GM18867 (cell line): ENCODE measurements around the gene ANGEL2.
A peak's percentile ranks its signal among the peaks of the same experiment; 100 is the strongest.
"Not testable (repeated sequence)": the region's sequence is repeated elsewhere in the genome, so short reads cannot be mapped to it uniquely, and the experiment has no call there.

ENCODE experiments used
- ATAC-seq: cut with Tn5 transposase; IDR thresholded peaks from one replicate; pipeline ENCODE4 v1.9.1; 2021; ENCODE audit warnings: mild to moderate bottlenecking, moderate library complexity; ENCODE audit not compliant: unreplicated experiment

The ANGEL2 gene

GRCh38 chr1:213015099-213016050 is at the start of gene ANGEL2:
TSS of gene ANGEL2 (minus strand) at chr1:213015867. CDS start at chr1:213015671, 196 bp downstream.
- peak; percentile 95 for ATAC-seq

GRCh38 chr1:213061263-213061662 is 45.6 kb upstream of the ANGEL2 start:
- ATAC-seq: no peak

- ATAC-seq: no peak
Measured at GRCh38 chr1:213060836-213061235, 45.2 kb upstream of the ANGEL2 start.

- ATAC-seq: no peak
Measured at GRCh38 chr1:213057264-213058059, 41.8 kb upstream of the ANGEL2 start.

- ATAC-seq: no peak
Measured at GRCh38 chr1:213055767-213056166, 40.1 kb upstream of the ANGEL2 start.

GRCh38 chr1:213054733-213055591 is 39.3 kb upstream of the ANGEL2 start:
- ATAC-seq: no peak

GRCh38 chr1:213054142-213054541 is 38.5 kb upstream of the ANGEL2 start:
- ATAC-seq: no peak

- no peak for ATAC-seq
Measured at GRCh38 chr1:213053455-213053854, 37.8 kb upstream of the ANGEL2 start.

- no peak for ATAC-seq
Measured at GRCh38 chr1:213051881-213052202, 36.2 kb upstream of the ANGEL2 start.

- peak; percentile 99 for ATAC-seq
Measured at GRCh38 chr1:213051127-213051880, 35.6 kb upstream of the ANGEL2 start, which contains the start of gene RPS6KC1. TSS of gene RPS6KC1 (plus strand) at chr1:213051241. CDS start at chr1:213051405, 164 bp downstream.

GRCh38 chr1:213050745-213051126 is 35.1 kb upstream of the ANGEL2 start:
- peak; percentile 33 for ATAC-seq

- no peak for ATAC-seq
Measured at GRCh38 chr1:213049232-213049631, 33.6 kb upstream of the ANGEL2 start.

- ATAC-seq: not testable (repeated sequence)
Measured at GRCh38 chr1:213045321-213046226, 29.9 kb upstream of the ANGEL2 start.

GRCh38 chr1:213041443-213041842 is 25.8 kb upstream of the ANGEL2 start:
- ATAC-seq: no peak

GRCh38 chr1:213035573-213035972 is 19.9 kb upstream of the ANGEL2 start:
- no peak for ATAC-seq

- ATAC-seq: no peak
Measured at GRCh38 chr1:213034713-213035112, 19.0 kb upstream of the ANGEL2 start.

GRCh38 chr1:213032651-213033050 is 17.0 kb upstream of the ANGEL2 start:
- ATAC-seq: no peak

GRCh38 chr1:213027024-213027423 is 11.4 kb upstream of the ANGEL2 start:
- not testable (repeated sequence) for ATAC-seq

GRCh38 chr1:213020016-213020415 is 4.3 kb upstream of the ANGEL2 start:
- no peak for ATAC-seq
